Panc1 (cell line): ENCODE data around the gene C14orf132. TPM values are rescaled to one million over a fixed set of nuclear protein-coding genes. Genes with fewer than 3 reads are reported as not detected.

Source experiments
- ATAC-seq: fragments of 200-7000 bp; cut with Tn5 transposase; 2 replicates; pipeline ENCODE4 v1.9.1; 2020; ENCODE audit warnings: mild to moderate bottlenecking, moderate library complexity
- BruUV-seq: library from RNA; stranded (reverse); fragments of 400-500 nt; replicated peaks from 2 replicates; lab custom pipeline; 2021; lab: Mats Ljungman, UMichigan
- CTCF ChIA-PET: fragments of 300-600 bp; sonication (Branson Sonifier 250); formaldehyde crosslinking; loops from one replicate; lab custom pipeline; 2022; ENCODE audit warnings: antibody characterized with exemption; lab: Charles Lee
- POLR2A ChIA-PET: fragments of 300-600 bp; sonication (Branson Sonifier 250); formaldehyde crosslinking; loops from one replicate; lab custom pipeline; 2022; ENCODE audit warnings: antibody characterized with exemption; lab: Charles Lee
- DNase-seq: peaks from one replicate; pipeline ENCODE4 v3.0.0-alpha.2; 2010; ENCODE audit warnings: low read depth, low spot score
- H3K27ac ChIP-seq: 2 replicates; pipeline ENCODE4 v1.5.1; 2011; ENCODE audit warnings: mild to moderate bottlenecking, low read length, inconsistent platforms
- H3K27me3 ChIP-seq: fragments of 200-500 bp; sonication (Bioruptor generic); 2 replicates; pipeline ENCODE4 v1.6.0; 2014; ENCODE audit warnings: low read length, inconsistent platforms; ENCODE audit not compliant: control insufficient read depth, insufficient read depth
- H3K36me3 ChIP-seq: fragments of 200-500 bp; sonication (Bioruptor generic); 2 replicates; pipeline ENCODE4 v1.5.1; 2014; ENCODE audit warnings: inconsistent platforms, mild to moderate bottlenecking, low read length, moderate library complexity; ENCODE audit not compliant: control insufficient read depth, insufficient read depth
- H3K4me1 ChIP-seq: 2 replicates; pipeline ENCODE4 v1.5.1; 2011; ENCODE audit warnings: inconsistent platforms, mild to moderate bottlenecking, low read length, moderate library complexity; ENCODE audit not compliant: control insufficient read depth, insufficient read depth
- H3K4me3 ChIP-seq, 2 experiments: 2 replicates each; pipeline ENCODE4 v1.5.1; 2011 to 2012; ENCODE audit warnings: low read depth in 2 of 2, low read length in 2 of 2, mild to moderate bottlenecking in 2 of 2, inconsistent platforms in 1 of 2, moderate library complexity in 1 of 2
- H3K9me3 ChIP-seq: fragments of 200-500 bp; sonication (Bioruptor generic); 2 replicates; pipeline ENCODE4 v1.5.1; 2014; ENCODE audit warnings: low read depth, mild to moderate bottlenecking, inconsistent platforms, low read length, moderate library complexity; ENCODE audit not compliant: control insufficient read depth, insufficient read depth
- CTCF ChIP-seq: fragments of 450-650 bp; IDR thresholded peaks from 2 replicates; pipeline ENCODE4 v1.5.1; 2017; ENCODE audit warnings: mild to moderate bottlenecking
- POLR2AphosphoS5 ChIP-seq: IDR thresholded peaks from 2 replicates; pipeline ENCODE4 v1.6.1; 2012; ENCODE audit warnings: mild to moderate bottlenecking, low read depth, low read length, moderate library complexity
- SIN3A ChIP-seq: IDR thresholded peaks from 2 replicates; pipeline ENCODE4 v1.6.1; 2012; ENCODE audit warnings: low read depth, mild to moderate bottlenecking, low read length, moderate library complexity, borderline replicate concordance; ENCODE audit not compliant: insufficient read depth
- TCF7L2 ChIP-seq: IDR thresholded peaks from 2 replicates; pipeline ENCODE4 v1.6.1; 2011; ENCODE audit warnings: mild to moderate bottlenecking, low read depth, low read length, inconsistent platforms
- in situ Hi-C: cut with HindIII; loops from 2 replicates; pipeline ENCODE4 v1.10.0; 2016; ENCODE audit warnings: low sequenced_read_pairs, low pct_unique_long_range_greater_than_20kb
- intact Hi-C: fragments of 100-400 bp; cut with micrococcal nuclease; formaldehyde crosslinking; loops from one replicate; pipeline ENCODE4 v1.10.0; 2022; ENCODE audit not compliant: unreplicated experiment
- total RNA-seq: library from RNA; stranded (reverse); gene quantifications from one replicate; pipeline ENCODE4 v1.2.1, GENCODE V29; 2021; ENCODE audit not compliant: unreplicated experiment
- TF ChIP-seq, protein P1 (sequence below), 2 experiments: IDR thresholded peaks; 2 replicates each; pipeline ENCODE4 v1.6.1; 2011 to 2012; ENCODE audit warnings: low read depth in 2 of 2, control low read depth in 1 of 2, low read length in 1 of 2, mild to moderate bottlenecking in 1 of 2, moderate library complexity in 1 of 2; ENCODE audit not compliant: insufficient read depth in 1 of 2

Gene C14orf132
- total RNA-seq, 1 experiment from 2014 or later, result 23.0 TPM

DNA sequence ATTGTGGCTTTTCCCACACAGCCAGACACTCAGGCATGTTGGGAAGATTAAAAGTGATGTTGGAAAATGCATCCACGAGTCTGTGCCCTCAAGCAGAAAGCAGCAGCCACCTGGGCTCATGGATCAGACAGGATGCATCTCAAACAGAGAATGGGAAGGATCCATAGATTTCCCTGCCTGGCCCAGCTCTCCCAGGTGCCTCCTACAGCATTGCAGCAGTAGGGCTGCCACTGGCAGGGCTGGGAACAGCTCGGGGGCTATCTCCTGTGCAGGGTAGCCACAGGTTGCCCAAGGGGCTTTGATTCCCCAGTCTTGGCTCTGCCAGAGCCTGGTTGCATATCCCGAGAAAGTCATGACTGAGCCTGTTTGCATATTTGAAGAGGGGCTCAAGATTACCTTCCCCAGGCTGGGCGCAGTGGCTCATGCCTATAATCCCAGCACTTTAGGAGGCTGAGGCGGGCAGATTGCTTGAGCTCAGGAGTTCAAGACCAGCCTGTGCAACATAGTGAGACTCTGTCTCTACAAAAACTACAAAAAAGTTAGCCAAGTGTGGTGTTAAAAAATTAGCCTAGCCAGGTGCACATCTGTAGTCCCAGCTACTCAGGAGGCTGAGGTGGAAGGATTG lies 19.5 kb downstream of the C14orf132 start:
- DNase-seq, result no peak
- TF ChIP-seq, protein P1, sequence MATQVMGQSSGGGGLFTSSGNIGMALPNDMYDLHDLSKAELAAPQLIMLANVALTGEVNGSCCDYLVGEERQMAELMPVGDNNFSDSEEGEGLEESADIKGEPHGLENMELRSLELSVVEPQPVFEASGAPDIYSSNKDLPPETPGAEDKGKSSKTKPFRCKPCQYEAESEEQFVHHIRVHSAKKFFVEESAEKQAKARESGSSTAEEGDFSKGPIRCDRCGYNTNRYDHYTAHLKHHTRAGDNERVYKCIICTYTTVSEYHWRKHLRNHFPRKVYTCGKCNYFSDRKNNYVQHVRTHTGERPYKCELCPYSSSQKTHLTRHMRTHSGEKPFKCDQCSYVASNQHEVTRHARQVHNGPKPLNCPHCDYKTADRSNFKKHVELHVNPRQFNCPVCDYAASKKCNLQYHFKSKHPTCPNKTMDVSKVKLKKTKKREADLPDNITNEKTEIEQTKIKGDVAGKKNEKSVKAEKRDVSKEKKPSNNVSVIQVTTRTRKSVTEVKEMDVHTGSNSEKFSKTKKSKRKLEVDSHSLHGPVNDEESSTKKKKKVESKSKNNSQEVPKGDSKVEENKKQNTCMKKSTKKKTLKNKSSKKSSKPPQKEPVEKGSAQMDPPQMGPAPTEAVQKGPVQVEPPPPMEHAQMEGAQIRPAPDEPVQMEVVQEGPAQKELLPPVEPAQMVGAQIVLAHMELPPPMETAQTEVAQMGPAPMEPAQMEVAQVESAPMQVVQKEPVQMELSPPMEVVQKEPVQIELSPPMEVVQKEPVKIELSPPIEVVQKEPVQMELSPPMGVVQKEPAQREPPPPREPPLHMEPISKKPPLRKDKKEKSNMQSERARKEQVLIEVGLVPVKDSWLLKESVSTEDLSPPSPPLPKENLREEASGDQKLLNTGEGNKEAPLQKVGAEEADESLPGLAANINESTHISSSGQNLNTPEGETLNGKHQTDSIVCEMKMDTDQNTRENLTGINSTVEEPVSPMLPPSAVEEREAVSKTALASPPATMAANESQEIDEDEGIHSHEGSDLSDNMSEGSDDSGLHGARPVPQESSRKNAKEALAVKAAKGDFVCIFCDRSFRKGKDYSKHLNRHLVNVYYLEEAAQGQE (IDR thresholded peaks at IDR 0.05; ENCODE audit: insufficient read depth in 1 of 2, low read depth in 2 of 2, low read length in 1 of 2), result no peak
- TF ChIP-seq CTCF (no peak), POLR2AphosphoS5 (no peak), TCF7L2 (no peak), SIN3A (no peak)
- ChIA-PET POLR2A (no interaction called here), CTCF (no interaction called here)
- H3K4me3 ChIP-seq, result no peak overlapping the region
- in situ Hi-C loops (no loop called here), intact Hi-C loops (no loop called here)
- H3K27ac ChIP-seq, result no peak overlapping the region
- no peaks in the 10 kb centered on the region for H3K9me3 ChIP-seq
- no TSS peak for BruUV-seq
- ATAC-seq, result no peak
- no peaks in the 10 kb centered on the region; the same call in 1 of the 2 replicates for H3K4me1 ChIP-seq
- no peaks in the 10 kb centered on the region for H3K27me3 ChIP-seq
- no peaks in the 10 kb centered on the region for H3K36me3 ChIP-seq

- H3K4me3 ChIP-seq, result no peak overlapping the region
- POLR2A ChIA-PET, result interaction anchor here (0.6 kb wide), 1 partner anchor 1544 kb away, joined by 3 read pairs; no protein-coding TSS in a partner anchor
- TF ChIP-seq POLR2AphosphoS5, result no peak
- no peak for TF ChIP-seq TCF7L2
- TF ChIP-seq CTCF, result no peak
- no peak for TF ChIP-seq SIN3A
- TF ChIP-seq, protein P1 (IDR thresholded peaks at IDR 0.05; ENCODE audit: insufficient read depth in 1 of 2, low read depth in 2 of 2, low read length in 1 of 2), result no peak
- H3K36me3 ChIP-seq, result no peaks in the 10 kb centered on the region
- no peaks in the 10 kb centered on the region; the same call in none of the 2 replicates for H3K4me1 ChIP-seq
- ATAC-seq (no peak), DNase-seq (no peak)
- no TSS peak for BruUV-seq
- H3K27ac ChIP-seq, result no peak overlapping the region
- in situ Hi-C loops (no loop called here), intact Hi-C loops (no loop called here)
- H3K9me3 ChIP-seq, result no peaks in the 10 kb centered on the region
- CTCF ChIA-PET, result no interaction called here
- H3K27me3 ChIP-seq, result no peaks in the 10 kb centered on the region
These were observed 20.5 kb downstream of the C14orf132 start for GRCh38 chr14:96059519-96060135.
